GM12878 (cell line): ENCODE measurements around the gene MPHOSPH9. TPM values are rescaled to one million over a fixed set of nuclear protein-coding genes. Genes with fewer than 3 reads are reported as not detected.

Experiments used
- ATAC-seq: fragments of 200-7000 bp; cut with Tn5 transposase; 3 replicates; pipeline ENCODE4 v1.9.1; 2020; ENCODE audit warnings: mild to moderate bottlenecking, moderate library complexity
- BruUV-seq: library from RNA; stranded (reverse); fragments of 400-500 nt; replicated peaks from 2 replicates; lab custom pipeline; 2021; lab: Mats Ljungman, UMichigan
- CTCF ChIA-PET: fragments of 300-600 bp; sonication (Branson Sonifier 250); formaldehyde crosslinking; extraction: SDS; loops from one replicate; lab custom pipeline; 2021; ENCODE audit warnings: inconsistent platforms; lab: Yijun Ruan, JAX
- POLR2A ChIA-PET: fragments of 350-600 bp; formaldehyde crosslinking; extraction: SDS; loops from one replicate; lab custom pipeline; 2021; ENCODE audit warnings: inconsistent platforms; lab: Charles Lee
- RAD21 ChIA-PET: fragments of 300-600 bp; sonication (Branson Sonifier 250); formaldehyde crosslinking; loops from one replicate; lab custom pipeline; 2023; ENCODE audit warnings: antibody characterized with exemption; ENCODE audit not compliant: unreplicated experiment; lab: Charles Lee
- SMC1A ChIA-PET: fragments of 300-600 bp; sonication (Branson Sonifier 250); formaldehyde crosslinking; loops from one replicate; lab custom pipeline; 2023; ENCODE audit not compliant: unreplicated experiment, uncharacterized antibody; lab: Charles Lee
- DNase-seq: peaks from one replicate; pipeline ENCODE4 v3.0.0-alpha.2; 2011; ENCODE audit warnings: low read depth, low spot score
- FAIRE-seq: peaks from 3 replicates; lab custom pipeline; 2011; peaks lifted over from hg19 to GRCh38; lab: Jason Lieb, UNC
- H2AFZ ChIP-seq: 2 replicates; pipeline ENCODE4 v1.6.0; 2011; ENCODE audit warnings: low read depth, low read length, control low read depth; ENCODE audit not compliant: control insufficient read depth
- H3K27ac ChIP-seq: 2 replicates; pipeline ENCODE4 v1.5.1; 2011; ENCODE audit warnings: control low read depth; ENCODE audit not compliant: control insufficient read depth, insufficient read depth
- H3K27me3 ChIP-seq, 2 experiments: replicated peaks in 1 of 2; 2 replicates each; pipeline versions ENCODE4 v1.6.0 to v1.6.1; 2011; ENCODE audit warnings: low read length in 1 of 2; ENCODE audit not compliant: control insufficient read depth in 2 of 2, insufficient read depth in 2 of 2
- H3K36me3 ChIP-seq, 2 experiments: 2 replicates each; pipeline ENCODE4 v1.5.1; 2011; ENCODE audit warnings: low read length in 1 of 2; ENCODE audit not compliant: control insufficient read depth in 2 of 2, insufficient read depth in 2 of 2
- H3K4me1 ChIP-seq: 2 replicates; pipeline ENCODE4 v1.6.1; 2011; ENCODE audit warnings: mild to moderate bottlenecking, low read length, moderate library complexity, mixed read lengths; ENCODE audit not compliant: control insufficient read depth, insufficient read depth
- H3K4me2 ChIP-seq: 2 replicates; pipeline ENCODE4 v1.6.0; 2011; ENCODE audit warnings: control low read depth; ENCODE audit not compliant: control insufficient read depth, insufficient read depth
- H3K4me3 ChIP-seq: fragments of 200-600 bp; sonication (generic); 2 replicates; pipeline ENCODE4 v1.5.1; 2016
- H3K79me2 ChIP-seq: 2 replicates; pipeline ENCODE4 v1.6.0; 2011; ENCODE audit warnings: low read length; ENCODE audit not compliant: control insufficient read depth, insufficient read depth
- H3K9ac ChIP-seq: 2 replicates; pipeline ENCODE4 v1.8.0; 2011; ENCODE audit warnings: low read length, control low read depth, mixed read lengths; ENCODE audit not compliant: control insufficient read depth, insufficient read depth
- H3K9me3 ChIP-seq: replicated peaks from 3 replicates; pipeline ENCODE4 v1.5.1; 2011; ENCODE audit warnings: mild to moderate bottlenecking, low read length; ENCODE audit not compliant: control insufficient read depth, insufficient read depth
- H4K20me1 ChIP-seq: 2 replicates; pipeline ENCODE4 v1.6.0; 2011; ENCODE audit not compliant: control insufficient read depth, insufficient read depth
- ATF2 ChIP-seq: IDR thresholded peaks from 2 replicates; pipeline ENCODE4 v1.6.1; 2012; ENCODE audit warnings: low read length, inconsistent platforms
- CHD4 ChIP-seq: fragments of 200-600 bp; sonication (generic); IDR thresholded peaks from 2 replicates; pipeline ENCODE4 v1.6.1; 2016; ENCODE audit warnings: mild to moderate bottlenecking
- E2F4 ChIP-seq: IDR thresholded peaks from 2 replicates; pipeline ENCODE4 v1.6.1; 2012; ENCODE audit warnings: low read depth, low read length, improper control_type of control experiment
- E4F1 ChIP-seq: fragments of 450-650 bp; IDR thresholded peaks from 2 replicates; pipeline ENCODE4 v1.6.1; 2018; ENCODE audit warnings: borderline replicate concordance, mild to moderate bottlenecking; ENCODE audit not compliant: partially characterized antibody
- FOXK2 ChIP-seq: fragments of 450-650 bp; IDR thresholded peaks from 2 replicates; pipeline ENCODE4 v1.6.1; 2017; ENCODE audit warnings: mild to moderate bottlenecking, moderate library complexity
- FOXM1 ChIP-seq: IDR thresholded peaks from 2 replicates; pipeline ENCODE4 v1.6.1; 2012; ENCODE audit warnings: low read depth, mild to moderate bottlenecking, inconsistent platforms, low read length, moderate library complexity
- JUNB ChIP-seq: IDR thresholded peaks from 2 replicates; pipeline ENCODE4 v1.6.1; 2016; ENCODE audit warnings: antibody characterized with exemption, mild to moderate bottlenecking
- MAX ChIP-seq: IDR thresholded peaks from 2 replicates; pipeline ENCODE4 v1.6.1; 2012; ENCODE audit warnings: low read depth, low read length, improper control_type of control experiment
- MLLT1 ChIP-seq: fragments of 450-650 bp; IDR thresholded peaks from 2 replicates; pipeline ENCODE4 v1.6.1; 2016; ENCODE audit warnings: mild to moderate bottlenecking
- NFXL1 ChIP-seq: fragments of 450-650 bp; IDR thresholded peaks from 2 replicates; pipeline ENCODE4 v1.6.1; 2017; ENCODE audit warnings: antibody characterized with exemption, mild to moderate bottlenecking, borderline replicate concordance
- RCOR1 ChIP-seq: conservative IDR thresholded peaks from 2 replicates; pipeline ENCODE4 v1.6.1; 2012; ENCODE audit warnings: low read depth, low read length, improper control_type of control experiment
- YY1 ChIP-seq: IDR thresholded peaks from 2 replicates; pipeline ENCODE4 v1.6.1; 2011; ENCODE audit warnings: low read depth, mild to moderate bottlenecking, low read length
- ZNF217 ChIP-seq: fragments of 450-650 bp; IDR thresholded peaks from 2 replicates; pipeline ENCODE4 v1.6.1; 2017; ENCODE audit warnings: antibody characterized with exemption, mild to moderate bottlenecking
- ZNF274 ChIP-seq: IDR thresholded peaks from one replicate; pipeline ENCODE4 v1.8.0; 2011; ENCODE audit not compliant: insufficient read length, insufficient read depth
- WGBS: methylation state at CpG from one replicate; pipeline ENCODE4 v1.1.6; 2016; ENCODE audit warnings: low lambda C conversion rate; ENCODE audit not compliant: insufficient replicate concordance, insufficient coverage; ENCODE audit errors: missing lambda C conversion rate; 5-methylcytosine and 5-hydroxymethylcytosine counted together
- in situ Hi-C: fragments of 300-500 bp; cut with MboI; formaldehyde crosslinking; loops from 9 replicates; pipeline ENCODE4 v1.14.3; 2018; ENCODE audit warnings: mixed read lengths
- intact Hi-C: fragments of 100-400 bp; cut with micrococcal nuclease; formaldehyde crosslinking; loops from one replicate; pipeline ENCODE4 v1.14.2; 2022; ENCODE audit not compliant: unreplicated experiment
- polyA plus RNA-seq, 11 experiments: library from polyadenylated mRNA; depleted of rRNA in 4 of 11; unstranded in 6 of 11; stranded (reverse) in 5 of 11; fragments of >200 nt; fragmentation: Nextera tagmentation in 4 of 11; fragmentation: Illumina TruSeq in 1 of 11; extraction: Ambion mirVana in 4 of 11; extraction: Trizol in 1 of 11; gene quantifications; 1 replicate in 1 of 11; 2 replicates in 10 of 11; pipeline versions ENCODE4 v1.2.1 to v1.2.3, GENCODE V29; 2011 to 2016; ENCODE audit warnings: inconsistent platforms in 2 of 11, missing spikeins in 2 of 11, low read depth in 1 of 11
- total RNA-seq, 4 experiments: library from RNA; depleted of rRNA in 3 of 4; stranded (reverse); fragments of >200 nt in 3 of 4; fragmentation: Illumina TruSeq in 1 of 4; extraction: Trizol in 1 of 4; gene quantifications; 2 replicates each; pipeline versions ENCODE4 v1.2.1 to v1.2.3, GENCODE V29; 2013 to 2021

MPHOSPH9 gene
- total and polyA plus RNA-seq, 10 of the 15 experiments (the other 5 are each of a cell fraction or from before 2014, with no cell fraction given): 11.5 to 72.2 (median 45.7) TPM

GRCh38 chr12:123143736-123144461 is 89.0 kb downstream of the MPHOSPH9 start:
- FAIRE-seq (no peak), ATAC-seq (no peak), DNase-seq (no peak)
- no TSS peak for BruUV-seq
- H3K27ac ChIP-seq: no peak overlapping the region
- TF ChIP-seq E4F1 (no peak), RCOR1 (no peak), JUNB (no peak), MAX (no peak), YY1 (no peak), ZNF217 (no peak), MLLT1 (no peak), NFXL1 (no peak), ZNF274 (no peak), CHD4 (no peak), FOXK2 (no peak), ATF2 (no peak), FOXM1 (no peak), E2F4 (no peak)
- in situ Hi-C loops: no loop called here
- no peaks in the 10 kb centered on the region for H3K9me3 ChIP-seq
- intact Hi-C loops: no loop called here
- no peak overlapping the region for H3K9ac ChIP-seq
- POLR2A ChIA-PET: interaction anchor here (0.5 kb wide), 1 partner anchor 42 kb away, joined by 5 read pairs; no protein-coding TSS in a partner anchor
- H3K36me3 ChIP-seq: no peaks in the 10 kb centered on the region
- CTCF ChIA-PET: interaction anchor here (1.2 kb wide), 1 partner anchor 17 kb away, joined by 3 read pairs; no protein-coding TSS in a partner anchor
- no peak overlapping the region for H3K4me2 ChIP-seq
- H3K4me3 ChIP-seq: no peak overlapping the region
- SMC1A ChIA-PET: interaction anchor here (0.9 to 1.0 kb wide), 3 partner anchors 60 to 97 kb away, joined by 3 to 5 read pairs (median 4); no protein-coding TSS in a partner anchor
- H4K20me1 ChIP-seq: no peaks in the 10 kb centered on the region
- H2AFZ ChIP-seq: no peak overlapping the region
- no peaks in the 10 kb centered on the region for H3K79me2 ChIP-seq
- RAD21 ChIA-PET: no interaction called here
- no peaks in the 10 kb centered on the region; a peak in 1 of 4 replicates for H3K27me3 ChIP-seq
- 24% methylated on average over 4 of the region's 4 CpGs for WGBS
- no peaks in the 10 kb centered on the region for H3K4me1 ChIP-seq
